Left kidney (tissue), 2 donors: ENCODE results near the gene USH1C. TPM values are rescaled to one million over a fixed set of nuclear protein-coding genes. Genes with fewer than 3 reads are reported as not detected.

Experiments
- DNase-seq: peaks from one replicate; pipeline ENCODE4 v3.0.0-alpha.2; 2013
- polyA plus RNA-seq: library from polyadenylated mRNA; unstranded; fragments of 120-200 nt; gene quantifications from one replicate; pipeline ENCODE4 v1.2.1, GENCODE V29; 2013; ENCODE audit not compliant: insufficient read length

USH1C gene
- polyA plus RNA-seq, 1 donor, result 81.8 TPM

DNA sequence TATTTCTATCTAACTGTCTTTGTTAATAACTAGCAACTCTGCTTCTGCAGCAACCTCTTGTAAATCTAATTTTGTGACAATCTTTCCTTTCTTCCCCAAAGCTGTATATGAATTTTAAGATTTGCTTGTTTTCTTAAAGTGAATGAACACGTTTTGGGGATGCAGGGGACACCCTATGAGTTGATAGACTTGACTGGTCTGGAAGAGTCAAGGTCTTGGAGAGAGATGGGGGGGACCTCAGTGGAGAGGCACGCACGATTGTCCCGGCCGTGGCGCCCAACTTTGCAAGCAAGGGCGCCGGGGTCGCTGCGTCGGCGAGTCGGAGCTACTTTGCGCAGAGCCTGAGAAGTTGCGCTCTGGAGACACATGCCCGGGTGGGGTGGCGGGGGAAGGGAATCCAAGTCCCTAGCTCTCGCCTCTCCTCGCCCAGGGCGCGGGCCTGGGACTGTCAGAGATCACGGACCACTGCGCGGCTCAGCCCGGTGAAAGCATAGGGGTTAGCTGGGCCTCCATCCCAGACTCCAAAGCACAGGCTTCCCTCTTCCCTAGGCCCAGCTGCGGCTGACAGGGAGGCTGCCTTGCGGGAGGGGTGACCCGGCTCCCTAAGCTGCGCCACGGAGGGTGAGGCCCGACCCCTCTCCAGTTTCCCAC is 68.4 kb downstream of the USH1C start:
- DNase-seq, result no peak

DNA sequence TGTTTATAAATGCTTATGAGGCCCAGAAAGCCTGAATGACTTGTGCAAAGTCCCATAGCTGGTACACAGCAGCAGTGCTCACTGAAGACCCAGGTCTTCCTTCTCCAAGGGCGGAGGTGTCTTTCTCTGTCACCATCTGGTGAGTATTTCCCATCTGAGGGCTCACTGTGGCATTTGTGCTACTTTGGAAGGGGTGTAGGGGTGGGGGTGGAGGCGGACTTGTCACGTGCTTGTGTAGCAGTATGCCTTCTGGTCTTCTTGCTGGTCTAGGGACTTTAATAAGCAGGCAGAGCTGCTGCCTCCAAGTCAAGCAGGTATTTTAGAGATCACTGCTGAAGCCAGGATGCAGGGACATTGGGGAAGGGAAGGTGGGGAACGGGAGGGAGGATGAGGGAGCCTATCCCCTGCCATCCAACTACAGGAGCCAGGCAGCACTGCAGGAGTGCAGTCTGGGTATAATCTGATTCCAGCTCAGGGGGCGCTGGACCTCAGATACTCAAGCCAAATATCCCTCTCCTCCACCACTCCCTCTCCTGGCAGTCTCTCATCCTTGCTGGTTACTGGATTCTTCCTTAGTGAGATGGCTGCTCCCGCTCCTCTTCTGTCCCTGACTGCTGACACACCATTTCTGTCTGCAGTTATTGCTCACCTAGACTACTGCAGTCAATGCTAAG is 71.0 kb downstream of the USH1C start:
- no peak for DNase-seq

GRCh38 chr11:17472467-17472866 is 71.7 kb downstream of the USH1C start:
- DNase-seq, result no peak

GRCh38 chr11:17471501-17471900 is 72.7 kb downstream of the USH1C start:
- DNase-seq, result no peak

DNA sequence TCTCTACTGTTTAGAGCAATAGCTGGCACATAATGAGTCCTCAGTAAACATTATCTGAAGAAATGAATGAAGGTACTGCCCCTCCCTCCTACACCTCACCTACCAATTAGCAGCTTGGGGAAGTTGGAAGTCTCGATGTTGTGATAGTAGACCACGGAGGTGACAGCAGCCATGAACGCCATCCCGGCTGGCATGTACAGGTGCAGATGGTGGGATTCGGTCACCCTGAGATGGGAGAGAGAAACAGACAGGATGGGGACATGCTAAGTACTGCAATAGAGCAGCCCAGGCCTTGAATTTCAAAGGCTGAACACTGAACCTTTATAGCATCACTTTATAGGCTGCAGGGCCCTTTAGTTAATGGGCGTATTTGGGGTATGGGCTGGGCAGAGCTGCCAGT is 74.2 kb downstream of the USH1C start:
- no peak for DNase-seq

- no peak for DNase-seq
Measured at GRCh38 chr11:17468122-17468521, 76.1 kb downstream of the USH1C start.

GRCh38 chr11:17463546-17464174 is 80.6 kb downstream of the USH1C start:
- no peak for DNase-seq

GRCh38 chr11:17462940-17463339 is 81.3 kb downstream of the USH1C start:
- no peak for DNase-seq

GRCh38 chr11:17460406-17460805 is 83.8 kb downstream of the USH1C start:
- no peak for DNase-seq

DNA sequence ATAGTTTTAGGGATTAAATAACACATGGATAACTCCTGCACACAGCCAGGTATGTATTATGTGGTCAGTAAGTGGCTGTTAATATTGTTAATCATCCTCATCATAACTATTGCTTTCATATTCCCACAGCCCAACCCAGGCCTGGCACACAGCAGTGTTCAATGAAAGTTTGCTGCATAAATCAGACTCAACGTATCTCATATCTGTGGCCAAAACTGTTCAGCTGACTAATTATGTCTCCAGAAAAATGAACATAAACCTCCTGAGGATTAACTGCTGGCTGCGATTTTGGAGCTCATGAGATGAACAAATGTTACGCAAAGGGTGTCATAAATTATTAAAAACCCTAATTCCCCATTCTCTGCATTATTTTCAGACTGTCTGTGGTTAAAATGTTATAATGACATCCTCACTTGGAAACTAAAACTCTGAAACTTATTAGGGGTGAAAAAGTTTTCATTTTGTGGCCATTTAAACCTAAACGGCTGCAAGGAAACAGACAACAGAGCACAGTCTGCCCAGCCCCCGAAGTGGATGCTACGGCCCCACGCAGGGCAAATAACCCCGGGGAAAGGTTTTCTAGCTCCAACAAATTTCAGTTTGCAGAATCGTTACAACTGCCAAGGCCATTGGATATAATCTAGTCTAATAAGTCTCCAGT is 84.8 kb downstream of the USH1C start:
- DNase-seq, result no peak

GRCh38 chr11:17458268-17458667 is 85.9 kb downstream of the USH1C start:
- DNase-seq, result no peak

DNA sequence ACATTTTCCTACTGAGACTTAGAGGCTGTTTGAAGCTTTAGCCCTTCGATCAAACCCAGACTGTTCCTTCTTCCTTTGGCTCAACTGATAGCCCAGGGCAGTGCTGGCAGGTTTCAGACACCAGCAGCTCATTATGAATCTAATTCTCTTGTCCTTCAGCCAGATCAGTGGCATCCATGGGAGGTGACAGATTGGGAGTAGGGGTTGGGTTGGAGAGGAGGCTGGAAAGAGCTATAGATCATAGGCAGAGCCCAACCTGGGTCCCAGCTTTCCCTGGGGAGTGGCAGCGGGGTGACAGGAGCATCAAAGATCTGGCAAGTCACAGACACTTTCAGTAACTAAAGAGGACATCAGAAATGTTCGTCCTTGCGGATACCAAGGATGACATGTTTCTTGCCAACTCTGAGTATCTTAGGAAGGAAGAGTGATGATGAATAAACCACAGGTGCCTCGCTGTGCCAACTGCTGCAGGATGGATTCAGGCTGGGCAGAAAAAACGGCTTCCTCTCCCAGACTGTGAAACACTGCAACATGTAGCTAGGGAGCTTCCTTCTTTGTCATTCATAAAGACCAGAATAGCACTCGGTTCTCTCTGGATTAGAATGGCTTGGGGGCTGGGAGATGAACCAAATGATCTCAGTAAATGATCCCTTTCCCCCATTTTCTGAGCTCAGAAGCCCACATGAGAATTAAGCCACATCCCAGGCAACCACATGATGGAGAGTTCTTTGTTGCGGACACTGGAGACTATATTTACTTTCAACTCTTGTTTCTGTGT is 86.6 kb downstream of the USH1C start:
- no peak for DNase-seq

DNA sequence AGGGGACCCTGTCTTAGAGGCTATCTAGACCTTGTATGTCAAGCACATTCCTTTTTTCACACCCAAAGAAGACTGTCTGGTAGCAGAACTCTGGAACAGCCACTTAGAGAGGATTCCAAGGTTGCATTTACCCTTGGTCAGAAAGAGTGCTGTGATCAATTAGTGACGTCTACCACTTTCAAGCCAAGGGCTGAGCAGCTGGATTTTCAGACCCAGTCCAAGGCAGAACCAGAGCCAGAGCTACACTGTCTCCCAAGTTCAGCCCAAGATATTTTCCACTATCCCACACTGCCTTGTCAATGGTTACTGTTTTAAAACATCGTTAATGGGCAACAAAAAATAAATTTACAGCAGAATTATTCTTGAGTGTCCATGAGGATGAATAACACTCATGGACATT is 91.5 kb downstream of the USH1C start:
- DNase-seq, result no peak

DNA sequence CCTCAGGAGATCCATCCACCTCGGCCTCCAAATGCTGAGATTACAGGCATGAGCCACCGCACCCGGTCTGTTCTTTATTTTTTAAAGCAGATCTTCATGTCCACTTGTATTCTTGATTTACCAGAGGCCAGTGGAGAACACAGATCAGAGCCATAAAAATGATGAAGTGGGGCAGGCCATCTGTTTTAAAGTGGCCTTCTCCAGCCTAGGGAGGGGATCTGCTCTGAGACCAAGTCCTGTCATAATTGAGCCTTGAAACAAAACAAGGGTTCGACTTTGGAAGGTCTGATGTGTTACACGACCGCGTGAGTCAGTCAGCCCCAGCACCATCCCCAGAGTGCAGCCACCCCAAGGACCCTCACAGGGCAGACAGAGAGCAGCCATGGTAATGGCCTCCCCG is 95.1 kb downstream of the USH1C start:
- no peak for DNase-seq

- no peak for DNase-seq
Measured at GRCh38 chr11:17446482-17446881, 97.7 kb downstream of the USH1C start.

DNA sequence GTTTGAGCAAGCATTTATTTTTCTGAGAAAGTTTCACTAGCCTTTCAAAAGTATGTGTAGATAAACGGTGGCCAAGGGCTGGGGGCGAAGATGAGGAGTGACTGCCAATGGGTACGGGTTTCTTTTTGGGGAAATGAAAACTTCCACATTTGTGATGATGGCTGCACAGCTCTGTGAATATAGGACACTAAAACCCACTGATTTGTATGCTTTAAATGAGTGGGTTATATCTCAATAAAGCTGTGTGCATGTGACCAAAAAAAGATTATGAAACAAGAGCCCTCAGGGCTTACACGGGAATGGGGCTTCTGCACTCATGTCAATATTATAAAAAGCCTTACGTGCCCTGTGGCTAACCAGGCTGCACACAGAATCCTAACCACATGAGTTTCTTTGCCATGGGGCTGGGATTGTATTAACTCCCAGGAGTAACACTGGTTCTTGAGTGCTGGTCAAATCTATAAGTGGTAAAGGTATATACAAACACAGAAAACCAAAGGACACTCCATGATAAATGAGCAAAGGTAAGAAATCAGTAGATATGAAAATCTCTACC is 98.9 kb downstream of the USH1C start:
- no peak for DNase-seq

GRCh38 chr11:17443926-17444690 is 100.1 kb downstream of the USH1C start:
- DNase-seq, result no peak
